GM19240 (cell line): Measurements from ENCODE around the gene GNAL.
"Not testable (repeated sequence)": the region's sequence is repeated elsewhere in the genome, so short reads cannot be mapped to it uniquely, and the experiment has no call there.

Experiments
- DNase-seq: peaks from one replicate; pipeline ENCODE4 v3.0.0; 2011; ENCODE audit warnings: low spot score; ENCODE audit not compliant: insufficient read length

GNAL gene

DNA sequence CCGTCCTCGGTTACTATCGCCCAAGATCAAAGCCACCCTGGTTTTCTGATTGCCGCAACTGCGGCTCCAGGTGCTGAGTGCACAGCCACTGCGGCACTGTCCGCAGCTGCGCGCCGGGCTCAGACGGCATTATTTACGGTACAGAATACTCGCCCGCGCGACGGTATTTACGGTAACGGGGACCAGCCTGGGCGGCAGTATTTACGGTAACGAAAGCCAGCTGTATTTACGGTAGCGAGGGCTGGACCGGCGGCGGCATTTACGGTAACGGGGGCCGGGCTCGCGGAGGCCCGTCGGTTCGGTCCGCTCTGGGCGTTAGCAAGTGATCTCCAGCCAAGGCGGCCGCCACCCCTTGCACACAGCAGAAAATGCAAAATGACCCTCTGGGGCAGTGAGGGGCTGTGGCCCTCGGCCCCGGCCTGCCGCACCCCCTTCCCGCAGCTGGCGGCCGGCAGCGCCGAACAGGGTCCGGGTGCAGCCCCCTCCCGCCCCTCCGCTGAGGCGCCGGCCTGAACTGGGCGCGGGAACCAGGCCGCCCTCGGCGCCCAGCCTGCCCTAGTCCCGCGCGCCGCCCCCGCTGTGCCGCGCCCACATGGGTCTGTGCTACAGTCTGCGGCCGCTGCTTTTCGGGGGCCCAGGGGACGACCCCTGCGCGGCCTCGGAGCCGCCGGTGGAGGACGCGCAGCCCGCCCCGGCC is at the start of gene GNAL:
Gene GNAL, plus strand, starts transcription at position 293 of the 697 bp plus-strand sequence. Its CDS starts 300 bp downstream, at position 593.
- peak; percentile 17 for DNase-seq

GRCh38 chr18:11647310-11647709 is 41.8 kb upstream of the GNAL start:
- DNase-seq = not testable (repeated sequence)

- DNase-seq = not testable (repeated sequence)
These were observed 41.3 kb upstream of the GNAL start for GRCh38 chr18:11647804-11648203.

- no peak for DNase-seq
These were observed 39.2 kb upstream of the GNAL start for GRCh38 chr18:11649839-11650238.

DNA sequence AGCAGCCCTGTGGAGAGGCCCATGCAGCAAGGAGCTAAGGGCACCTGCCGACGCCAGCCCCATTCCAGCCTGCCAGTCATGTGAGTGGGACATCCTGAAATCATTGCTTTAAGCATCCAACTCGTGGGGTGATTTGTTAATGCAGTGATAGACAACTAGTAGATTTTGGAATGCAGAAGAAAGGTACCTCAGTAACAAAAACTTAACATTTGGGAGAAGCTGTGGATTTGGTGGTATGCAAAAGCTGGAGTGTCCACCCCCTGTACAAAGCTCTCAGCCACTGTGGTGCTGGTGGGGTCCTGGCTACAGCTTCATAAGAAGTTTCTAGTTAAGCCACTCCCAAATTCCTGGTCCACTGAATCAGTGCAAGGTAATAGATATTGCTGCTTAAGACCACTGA is 37.2 kb upstream of the GNAL start:
- no peak for DNase-seq

DNA sequence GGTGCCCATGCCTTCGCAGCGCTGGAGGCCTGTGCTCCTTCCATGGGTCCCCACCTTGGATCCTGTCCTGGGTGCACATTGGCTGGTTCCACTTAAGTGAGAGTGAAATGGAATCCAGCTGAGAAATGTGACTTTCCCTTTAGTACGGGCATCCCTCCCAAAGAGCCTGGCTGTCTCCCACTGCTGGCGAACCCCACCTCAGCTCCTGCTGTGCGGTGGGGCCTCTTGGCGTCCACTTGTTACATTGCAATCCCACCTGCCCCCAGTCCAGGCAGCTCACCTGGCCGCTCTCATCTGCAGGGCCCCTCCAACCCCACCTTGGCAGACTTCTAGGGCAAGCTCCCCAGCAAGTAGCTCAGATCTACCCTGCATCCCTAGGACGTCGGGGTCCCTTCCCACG is 35.5 kb upstream of the GNAL start:
- no peak for DNase-seq

DNA sequence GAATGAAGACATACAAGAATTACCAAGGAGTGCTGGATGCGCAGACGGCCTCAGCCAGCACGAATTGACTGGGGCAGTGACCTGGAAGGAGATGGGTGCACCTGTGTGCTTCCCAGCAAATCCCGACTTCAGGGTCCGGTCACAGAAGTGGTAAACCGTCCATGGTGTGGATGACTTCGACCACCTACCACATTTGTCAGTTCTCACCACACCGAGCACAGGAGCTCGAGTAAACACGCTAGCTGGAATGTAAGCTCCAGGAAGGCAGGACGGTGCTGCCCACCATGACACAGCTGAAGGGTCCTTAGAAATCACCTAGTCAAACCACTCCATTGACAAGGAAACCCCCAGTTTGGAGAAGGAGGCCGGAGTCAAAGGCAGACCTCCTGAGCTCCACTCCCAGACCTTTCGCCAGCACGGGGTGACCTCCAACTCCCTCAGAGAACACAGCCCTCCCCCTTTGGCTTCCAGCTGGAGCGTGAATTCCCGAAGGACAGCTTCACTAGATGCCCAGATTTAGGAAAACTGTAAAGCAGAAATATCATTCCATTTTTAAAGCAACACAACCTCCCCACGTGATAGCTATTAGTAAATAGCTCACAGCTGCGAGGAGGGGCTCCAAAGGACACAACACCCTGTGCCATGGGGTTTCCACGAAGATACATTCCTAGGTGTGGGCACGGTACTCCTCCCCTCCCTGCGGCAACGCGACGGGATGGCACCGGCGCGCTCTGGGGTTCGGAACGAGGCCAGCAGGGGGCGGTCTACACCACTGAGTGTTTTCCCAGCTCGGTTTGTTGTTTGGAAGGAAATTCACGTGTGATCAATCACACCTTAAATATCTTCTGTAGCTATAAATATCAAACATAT is 34.1 kb upstream of the GNAL start:
- peak; percentile 44 for DNase-seq

GRCh38 chr18:11655606-11655932 is 33.5 kb upstream of the GNAL start:
- no peak for DNase-seq

GRCh38 chr18:11657152-11657551 is 31.9 kb upstream of the GNAL start:
- no peak for DNase-seq

- DNase-seq = no peak
These were observed 31.5 kb upstream of the GNAL start for GRCh38 chr18:11657554-11657953.

DNA sequence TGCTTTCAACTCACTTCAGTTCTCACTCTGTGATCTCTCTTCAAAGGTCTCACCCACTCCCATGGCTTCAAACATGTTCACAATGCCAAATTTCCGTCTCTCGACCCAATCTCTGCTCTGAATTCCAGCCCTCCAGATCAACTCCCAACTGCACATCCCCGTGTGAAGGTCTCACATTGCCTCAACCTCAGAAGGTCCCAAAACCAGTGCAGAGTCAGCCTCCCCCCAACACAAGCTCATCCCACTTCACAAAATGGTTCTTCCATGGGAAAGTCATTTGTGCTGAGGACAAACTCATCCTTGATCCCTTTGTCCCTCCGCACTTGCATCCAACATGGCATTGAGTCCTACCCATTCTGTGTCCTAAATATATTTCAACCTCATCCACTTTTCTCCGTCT is 31.0 kb upstream of the GNAL start:
- DNase-seq = no peak

DNA sequence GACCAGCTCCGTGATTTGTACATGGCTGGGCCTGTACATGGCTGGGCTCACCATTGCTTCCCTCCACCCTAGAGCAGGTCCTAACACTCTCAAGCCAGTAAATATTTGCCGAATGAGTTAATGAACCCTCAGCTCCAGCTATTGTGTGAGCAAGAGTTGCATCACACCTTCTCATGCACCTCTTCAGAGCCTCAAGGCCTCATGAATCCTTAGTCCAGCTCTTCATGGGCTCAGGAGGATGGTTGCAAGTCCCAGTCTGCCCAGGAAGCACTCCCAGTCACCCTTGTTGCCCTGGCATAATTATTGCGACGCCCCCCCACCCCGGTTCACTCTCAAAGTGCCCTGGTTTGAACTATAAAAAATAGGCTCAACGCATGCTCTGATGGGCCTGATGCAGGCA is 30.1 kb upstream of the GNAL start:
- DNase-seq = no peak

- no peak for DNase-seq
These were observed 28.4 kb upstream of the GNAL start for GRCh38 chr18:11660691-11661090.

DNA sequence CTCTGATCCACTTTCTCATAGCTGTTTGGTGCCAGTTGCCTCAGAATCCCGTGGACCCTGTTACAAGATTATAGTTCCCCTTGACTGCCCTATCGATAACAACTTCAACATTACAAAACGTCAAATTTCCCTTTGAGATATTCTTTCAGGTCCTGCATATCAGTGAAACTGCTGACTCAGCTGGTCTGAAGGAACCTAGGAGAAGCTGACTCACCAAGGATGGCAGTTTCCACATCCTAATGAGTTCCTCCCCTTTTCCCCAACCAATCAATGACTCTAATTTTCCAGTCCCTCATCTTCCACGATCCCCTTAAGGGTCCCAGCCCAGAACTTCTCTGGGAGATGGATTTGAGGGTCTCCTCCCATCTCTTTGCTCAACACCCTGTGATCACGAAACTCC is 27.6 kb upstream of the GNAL start:
- DNase-seq = no peak

GRCh38 chr18:11663439-11664029 is 25.5 kb upstream of the GNAL start:
- no peak for DNase-seq

GRCh38 chr18:11664286-11664685 is 24.8 kb upstream of the GNAL start:
- DNase-seq = no peak

- no peak for DNase-seq
These were observed 23.9 kb upstream of the GNAL start for GRCh38 chr18:11665146-11665545.

- no peak for DNase-seq
These were observed 23.5 kb upstream of the GNAL start for GRCh38 chr18:11665587-11665986.

DNA sequence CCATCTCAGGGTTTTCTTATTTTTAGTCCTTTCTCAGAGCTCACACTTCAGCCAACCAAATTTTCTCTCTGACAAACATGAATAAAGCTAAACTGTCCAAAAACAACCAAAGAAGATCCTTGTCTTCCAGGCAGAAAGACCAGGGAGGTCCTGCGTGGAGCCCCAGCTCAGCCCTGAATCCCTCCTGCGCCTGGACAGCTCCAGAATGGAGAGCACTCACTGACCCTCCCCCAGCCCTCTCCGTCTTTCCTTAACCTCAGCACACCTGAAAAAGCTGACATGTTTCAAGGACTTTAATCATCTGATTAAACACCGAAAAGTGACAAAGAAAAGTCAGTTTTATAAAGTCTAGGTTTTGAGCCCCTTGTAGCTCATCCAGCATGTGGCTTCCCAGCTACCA is 22.9 kb upstream of the GNAL start:
- no peak for DNase-seq

DNA sequence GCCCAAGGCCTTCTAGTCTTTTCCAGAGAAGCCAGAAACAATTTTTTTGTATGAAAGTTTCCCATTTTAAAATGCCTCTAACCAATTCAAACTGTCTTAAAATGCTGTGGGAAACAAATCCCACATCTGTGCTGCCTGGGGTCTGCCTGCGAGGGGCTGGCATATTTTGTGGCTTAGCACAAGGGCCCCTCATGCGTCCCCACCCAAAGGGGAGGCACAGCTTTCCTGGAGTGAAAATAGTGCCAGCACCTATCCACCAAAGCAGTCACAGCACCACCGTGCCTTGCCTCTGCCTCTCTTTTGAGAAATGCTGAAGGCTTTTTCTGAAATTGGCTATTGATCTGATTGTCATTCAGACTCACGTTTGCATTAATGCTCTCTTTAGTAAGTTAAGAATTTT is 22.2 kb upstream of the GNAL start:
- no peak for DNase-seq

GRCh38 chr18:11667578-11667977 is 21.5 kb upstream of the GNAL start:
- no peak for DNase-seq

DNA sequence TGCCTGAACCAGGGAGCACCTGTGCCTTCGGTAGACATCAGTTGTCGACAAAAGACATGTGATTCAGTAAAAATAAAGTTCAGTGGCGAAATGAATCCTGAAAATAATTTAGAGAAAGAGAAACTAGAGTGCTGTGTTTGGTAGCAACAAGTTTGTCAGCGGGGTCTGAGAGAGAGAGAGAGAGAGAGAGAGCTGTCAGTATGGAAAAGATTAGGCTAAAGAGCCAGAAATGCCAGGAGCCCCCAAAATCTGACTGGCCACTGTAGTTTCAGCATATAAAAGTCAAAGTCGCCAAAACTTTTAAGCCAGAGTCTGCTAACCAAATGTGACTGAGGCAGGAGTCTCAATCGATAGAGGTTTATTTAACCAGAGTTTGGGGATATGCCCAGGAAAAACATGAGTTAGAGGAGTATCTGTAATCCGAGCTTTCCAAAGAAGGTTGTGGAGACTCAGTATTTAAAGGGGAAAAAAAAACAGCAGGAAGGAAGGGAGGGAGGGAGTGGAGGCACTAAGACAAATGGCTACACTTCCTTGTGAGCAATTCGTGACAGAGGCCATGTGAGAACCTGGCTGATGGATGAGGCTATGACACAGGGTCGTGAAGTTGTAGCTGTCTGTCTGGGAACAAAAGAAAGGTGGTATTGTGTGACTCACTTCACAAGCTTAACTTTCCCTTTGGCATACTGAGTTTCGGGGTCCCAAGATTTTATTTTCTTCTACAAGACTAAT is 20.5 kb upstream of the GNAL start:
- no peak for DNase-seq
